BJ (cell line): ENCODE data around the gene S1PR3. TPM values are rescaled to one million over a fixed set of nuclear protein-coding genes. Genes with fewer than 3 reads are reported as not detected.
A peak's percentile ranks its signal among the peaks of the same experiment; 100 is the strongest.
"Not testable (repeated sequence)": the region's sequence is repeated elsewhere in the genome, so short reads cannot be mapped to it uniquely, and the experiment has no call there.

Experiments
- CTCF ChIA-PET: fragments of 350-600 bp; formaldehyde crosslinking; extraction: SDS; loops from one replicate; lab custom pipeline; 2021; ENCODE audit warnings: antibody characterized with exemption, inconsistent platforms; lab: Yijun Ruan, JAX
- POLR2A ChIA-PET: fragments of 300-600 bp; sonication (Branson Sonifier 250); formaldehyde crosslinking; extraction: SDS; loops from one replicate; lab custom pipeline; 2021; ENCODE audit warnings: antibody characterized with exemption; lab: Charles Lee
- DNase-seq: peaks from one replicate; pipeline ENCODE4 v3.0.0-alpha.2; 2011; ENCODE audit warnings: low read depth
- H3K27me3 ChIP-seq: 2 replicates; pipeline ENCODE4 v1.6.0; 2011; ENCODE audit warnings: low read length; ENCODE audit not compliant: control insufficient read depth, insufficient read depth
- H3K36me3 ChIP-seq: 2 replicates; pipeline ENCODE4 v1.5.1; 2011; ENCODE audit warnings: low read length; ENCODE audit not compliant: control insufficient read depth, insufficient read depth
- H3K4me3 ChIP-seq: 2 replicates; pipeline ENCODE4 v1.5.1; 2011; ENCODE audit warnings: low read depth, mild to moderate bottlenecking, control low read depth, low read length
- CTCF ChIP-seq: IDR thresholded peaks from 2 replicates; pipeline ENCODE4 v1.5.1; 2011; ENCODE audit warnings: low read depth, mild to moderate bottlenecking, control low read depth, inconsistent platforms, low read length, moderate library complexity; ENCODE audit not compliant: insufficient read depth
- polyA minus RNA-seq: library from RNA; depleted of rRNA, polyadenylated mRNA; stranded (reverse); fragments of >200 nt; gene quantifications from 2 replicates; pipeline ENCODE4 v1.2.3, GENCODE V29; 2011; rRNA and poly(A)+ RNA removed
- polyA plus RNA-seq: library from polyadenylated mRNA; depleted of rRNA; stranded (reverse); fragments of >200 nt; gene quantifications from 2 replicates; pipeline ENCODE4 v1.2.3, GENCODE V29; 2011; rRNA removed

S1PR3 gene
- polyA plus RNA-seq (20.3 and 21.3 TPM in 2 replicates), polyA minus RNA-seq (28.9 and 34.7 TPM in 2 replicates)

GRCh38 chr9:88991066-88992034, at the start of gene S1PR3:
Gene S1PR3 (plus strand): TSS chr9:88991468. CDS start chr9:89001201, 9,733 bp downstream.
- peak within 1 kb of the TSS; percentile 80 for H3K4me3 ChIP-seq
- ChIA-PET POLR2A (interaction anchor here (0.6 kb wide), 1 partner anchor 44 kb away, joined by 3 read pairs; no protein-coding TSS in a partner anchor), CTCF (no interaction called here)
- 0 out of 2 replicates have a peak, but pooled peaks have one; percentile 17 for TF ChIP-seq CTCF
- H3K36me3 ChIP-seq, result peaks cover 4% of the 10 kb centered on the region
- no peak for DNase-seq
- H3K27me3 ChIP-seq, result no peaks in the 10 kb centered on the region

GRCh38 chr9:88941586-88941985, 49.7 kb upstream of the S1PR3 start:
- POLR2A ChIA-PET, H3K4me3 ChIP-seq, CTCF ChIA-PET, H3K27me3 ChIP-seq, DNase-seq, H3K36me3 ChIP-seq: not testable (repeated sequence)

- ChIA-PET CTCF (no interaction called here), POLR2A (no interaction called here)
- no peak for TF ChIP-seq CTCF
- no peak overlapping the region for H3K4me3 ChIP-seq
- no peaks in the 10 kb centered on the region for H3K27me3 ChIP-seq
- no peak for DNase-seq
- no peaks in the 10 kb centered on the region for H3K36me3 ChIP-seq
These were observed 48.9 kb upstream of the S1PR3 start for GRCh38 chr9:88942411-88942810.

GRCh38 chr9:88945636-88946333, 45.5 kb upstream of the S1PR3 start:
- POLR2A ChIA-PET, result no interaction called here
- Histone ChIP-seq H3K36me3 (no peaks in the 10 kb centered on the region), H3K27me3 (no peaks in the 10 kb centered on the region), H3K4me3 (no peak overlapping the region)
- CTCF ChIA-PET, result no interaction called here
- no peak for TF ChIP-seq CTCF
- no peak for DNase-seq

GRCh38 chr9:88947581-88948573, 43.4 kb upstream of the S1PR3 start:
- Histone ChIP-seq H3K36me3 (no peaks in the 10 kb centered on the region), H3K27me3 (no peaks in the 10 kb centered on the region), H3K4me3 (no peak overlapping the region)
- POLR2A ChIA-PET, result interaction anchor here (0.6 kb wide), 1 partner anchor 43 kb away, joined by 3 read pairs; the partner anchor contains the start of gene S1PR3
- CTCF ChIA-PET, result no interaction called here
- no peak for TF ChIP-seq CTCF
- no peak for DNase-seq
